ENCODE measurements around the gene FBLN1.

The FBLN1 gene

DNA sequence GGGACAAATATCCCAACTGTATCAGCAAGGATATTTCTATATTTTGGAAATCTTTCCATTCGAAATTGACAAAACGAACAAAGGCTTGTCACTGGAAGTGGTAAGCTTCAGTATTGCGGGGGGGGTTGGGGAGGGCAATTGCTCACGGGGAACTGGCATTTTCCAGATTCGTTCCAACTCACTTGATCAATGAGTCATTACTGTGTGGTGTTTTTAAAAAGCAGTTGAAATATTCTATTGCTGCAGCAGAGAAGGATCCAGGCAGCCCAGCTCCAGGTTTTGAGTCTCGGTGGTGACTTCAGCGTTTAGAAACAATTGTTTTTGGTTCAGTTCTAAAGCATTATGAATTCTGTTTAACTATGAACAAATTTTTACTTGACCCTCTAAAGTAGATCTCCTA lies 33.8 kb upstream of the FBLN1 start (continued):
- TF ChIP-seq, protein P1, sequence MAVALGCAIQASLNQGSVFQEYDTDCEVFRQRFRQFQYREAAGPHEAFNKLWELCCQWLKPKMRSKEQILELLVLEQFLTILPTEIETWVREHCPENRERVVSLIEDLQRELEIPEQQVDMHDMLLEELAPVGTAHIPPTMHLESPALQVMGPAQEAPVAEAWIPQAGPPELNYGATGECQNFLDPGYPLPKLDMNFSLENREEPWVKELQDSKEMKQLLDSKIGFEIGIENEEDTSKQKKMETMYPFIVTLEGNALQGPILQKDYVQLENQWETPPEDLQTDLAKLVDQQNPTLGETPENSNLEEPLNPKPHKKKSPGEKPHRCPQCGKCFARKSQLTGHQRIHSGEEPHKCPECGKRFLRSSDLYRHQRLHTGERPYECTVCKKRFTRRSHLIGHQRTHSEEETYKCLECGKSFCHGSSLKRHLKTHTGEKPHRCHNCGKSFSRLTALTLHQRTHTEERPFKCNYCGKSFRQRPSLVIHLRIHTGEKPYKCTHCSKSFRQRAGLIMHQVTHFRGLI (tag by site-specific recombination; IDR thresholded peaks at IDR 0.05): no peak
- TF ChIP-seq KLF8 (tag by site-specific recombination; IDR thresholded peaks at IDR 0.05) (no peak), ZSCAN23 (tag by site-specific recombination; IDR thresholded peaks at IDR 0.05) (no peak), ZFP37 (tag by site-specific recombination; IDR thresholded peaks at IDR 0.05) (no peak), ZNF677 (tag by site-specific recombination; IDR thresholded peaks at IDR 0.05) (no peak), GFI1B (tag by site-specific recombination; IDR thresholded peaks at IDR 0.05) (no peak), ZNF184 (tag by site-specific recombination; IDR thresholded peaks at IDR 0.05) (no peak), ZBTB48 (tag by site-specific recombination; IDR thresholded peaks at IDR 0.05) (no peak), ZNF266 (tag by site-specific recombination; IDR thresholded peaks at IDR 0.05; ENCODE audit: low read depth) (no peak)
- TF ChIP-seq, protein P2, sequence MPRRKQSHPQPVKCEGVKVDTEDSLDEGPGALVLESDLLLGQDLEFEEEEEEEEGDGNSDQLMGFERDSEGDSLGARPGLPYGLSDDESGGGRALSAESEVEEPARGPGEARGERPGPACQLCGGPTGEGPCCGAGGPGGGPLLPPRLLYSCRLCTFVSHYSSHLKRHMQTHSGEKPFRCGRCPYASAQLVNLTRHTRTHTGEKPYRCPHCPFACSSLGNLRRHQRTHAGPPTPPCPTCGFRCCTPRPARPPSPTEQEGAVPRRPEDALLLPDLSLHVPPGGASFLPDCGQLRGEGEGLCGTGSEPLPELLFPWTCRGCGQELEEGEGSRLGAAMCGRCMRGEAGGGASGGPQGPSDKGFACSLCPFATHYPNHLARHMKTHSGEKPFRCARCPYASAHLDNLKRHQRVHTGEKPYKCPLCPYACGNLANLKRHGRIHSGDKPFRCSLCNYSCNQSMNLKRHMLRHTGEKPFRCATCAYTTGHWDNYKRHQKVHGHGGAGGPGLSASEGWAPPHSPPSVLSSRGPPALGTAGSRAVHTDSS (tag by site-specific recombination; IDR thresholded peaks at IDR 0.05): no peak

DNA sequence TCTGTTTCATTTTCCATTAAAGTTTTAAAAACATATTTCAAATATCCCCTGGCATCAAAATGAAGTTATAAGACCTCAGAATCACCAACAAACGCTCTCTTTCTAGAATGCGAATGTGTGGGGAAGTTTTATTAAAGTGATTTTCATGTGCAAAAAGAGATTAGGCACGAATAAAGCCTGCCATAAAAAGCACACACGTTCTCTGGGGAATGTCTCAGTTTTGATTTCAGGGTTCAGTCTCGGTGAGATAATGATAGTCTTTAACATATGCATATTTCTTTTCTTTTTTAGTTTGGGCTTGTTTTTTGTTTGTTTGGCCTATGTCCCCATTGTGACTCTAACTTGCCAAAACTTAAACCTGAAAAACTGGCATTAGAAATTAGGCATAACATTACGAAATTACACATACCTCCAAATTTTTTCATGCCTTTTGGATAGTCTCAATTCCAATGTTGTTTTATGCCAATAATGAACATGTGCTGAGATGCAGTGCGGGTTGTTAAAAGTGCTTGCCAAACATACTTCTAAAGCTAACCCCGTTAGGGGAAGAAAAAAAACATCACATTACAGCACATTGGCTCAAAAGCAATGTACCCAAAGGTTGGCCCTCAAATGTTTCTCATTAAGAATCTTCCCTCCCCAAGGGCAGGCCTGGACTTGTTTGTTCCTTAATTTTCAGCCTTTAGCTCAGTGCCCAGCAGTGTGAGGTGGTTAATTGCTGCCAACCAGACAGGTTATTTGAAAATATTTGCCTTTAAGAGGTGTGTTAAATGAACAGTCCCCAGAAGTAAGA lies 33.2 kb upstream of the FBLN1 start:
- POLR2A ChIA-PET: interaction anchor here (1.4 kb wide), 1 partner anchor 153 kb away, joined by 3 read pairs; no protein-coding TSS in a partner anchor
- CTCF ChIA-PET: interaction anchor here (0.6 to 1.8 kb wide), 3 partner anchors 29 to 95 kb away, joined by 3 to 8 read pairs (median 3); no protein-coding TSS in a partner anchor
- TF ChIP-seq WT1 (tag by site-specific recombination; IDR thresholded peaks at IDR 0.05) (peak; percentile 36; the same call in 1 of the 2 replicates), GLI4 (tag by site-specific recombination; IDR thresholded peaks at IDR 0.05) (no peak), ZNF785 (tag by site-specific recombination; IDR thresholded peaks at IDR 0.05) (no peak), ZNF529 (tag by site-specific recombination; IDR thresholded peaks at IDR 0.05; ENCODE audit: insufficient replicate concordance) (no peak), MZF1 (tag by site-specific recombination; IDR thresholded peaks at IDR 0.05; ENCODE audit: borderline replicate concordance) (peak; percentile 27; the same call in 1 of the 2 replicates), TRIM28 (IDR thresholded peaks at IDR 0.05; ENCODE audit: borderline replicate concordance, low read length) (peak; percentile 91)
- TF ChIP-seq, protein P3, sequence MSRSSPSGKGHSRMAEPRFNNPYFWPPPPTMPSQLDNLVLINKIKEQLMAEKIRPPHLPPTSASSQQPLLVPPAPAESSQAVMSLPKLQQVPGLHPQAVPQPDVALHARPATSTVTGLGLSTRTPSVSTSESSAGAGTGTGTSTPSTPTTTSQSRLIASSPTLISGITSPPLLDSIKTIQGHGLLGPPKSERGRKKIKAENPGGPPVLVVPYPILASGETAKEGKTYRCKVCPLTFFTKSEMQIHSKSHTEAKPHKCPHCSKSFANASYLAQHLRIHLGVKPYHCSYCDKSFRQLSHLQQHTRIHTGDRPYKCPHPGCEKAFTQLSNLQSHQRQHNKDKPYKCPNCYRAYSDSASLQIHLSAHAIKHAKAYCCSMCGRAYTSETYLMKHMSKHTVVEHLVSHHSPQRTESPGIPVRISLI (tag by site-specific recombination; IDR thresholded peaks at IDR 0.05): peak; percentile 86
- TF ChIP-seq, protein P4, sequence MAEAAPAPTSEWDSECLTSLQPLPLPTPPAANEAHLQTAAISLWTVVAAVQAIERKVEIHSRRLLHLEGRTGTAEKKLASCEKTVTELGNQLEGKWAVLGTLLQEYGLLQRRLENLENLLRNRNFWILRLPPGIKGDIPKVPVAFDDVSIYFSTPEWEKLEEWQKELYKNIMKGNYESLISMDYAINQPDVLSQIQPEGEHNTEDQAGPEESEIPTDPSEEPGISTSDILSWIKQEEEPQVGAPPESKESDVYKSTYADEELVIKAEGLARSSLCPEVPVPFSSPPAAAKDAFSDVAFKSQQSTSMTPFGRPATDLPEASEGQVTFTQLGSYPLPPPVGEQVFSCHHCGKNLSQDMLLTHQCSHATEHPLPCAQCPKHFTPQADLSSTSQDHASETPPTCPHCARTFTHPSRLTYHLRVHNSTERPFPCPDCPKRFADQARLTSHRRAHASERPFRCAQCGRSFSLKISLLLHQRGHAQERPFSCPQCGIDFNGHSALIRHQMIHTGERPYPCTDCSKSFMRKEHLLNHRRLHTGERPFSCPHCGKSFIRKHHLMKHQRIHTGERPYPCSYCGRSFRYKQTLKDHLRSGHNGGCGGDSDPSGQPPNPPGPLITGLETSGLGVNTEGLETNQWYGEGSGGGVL (tag by site-specific recombination; IDR thresholded peaks at IDR 0.05): peak; percentile 61
- TF ChIP-seq, protein P5, sequence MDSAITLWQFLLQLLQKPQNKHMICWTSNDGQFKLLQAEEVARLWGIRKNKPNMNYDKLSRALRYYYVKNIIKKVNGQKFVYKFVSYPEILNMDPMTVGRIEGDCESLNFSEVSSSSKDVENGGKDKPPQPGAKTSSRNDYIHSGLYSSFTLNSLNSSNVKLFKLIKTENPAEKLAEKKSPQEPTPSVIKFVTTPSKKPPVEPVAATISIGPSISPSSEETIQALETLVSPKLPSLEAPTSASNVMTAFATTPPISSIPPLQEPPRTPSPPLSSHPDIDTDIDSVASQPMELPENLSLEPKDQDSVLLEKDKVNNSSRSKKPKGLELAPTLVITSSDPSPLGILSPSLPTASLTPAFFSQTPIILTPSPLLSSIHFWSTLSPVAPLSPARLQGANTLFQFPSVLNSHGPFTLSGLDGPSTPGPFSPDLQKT (IDR thresholded peaks at IDR 0.05; ENCODE audit: borderline replicate concordance, low read depth, low read length): no peak
- TF ChIP-seq, protein P6, sequence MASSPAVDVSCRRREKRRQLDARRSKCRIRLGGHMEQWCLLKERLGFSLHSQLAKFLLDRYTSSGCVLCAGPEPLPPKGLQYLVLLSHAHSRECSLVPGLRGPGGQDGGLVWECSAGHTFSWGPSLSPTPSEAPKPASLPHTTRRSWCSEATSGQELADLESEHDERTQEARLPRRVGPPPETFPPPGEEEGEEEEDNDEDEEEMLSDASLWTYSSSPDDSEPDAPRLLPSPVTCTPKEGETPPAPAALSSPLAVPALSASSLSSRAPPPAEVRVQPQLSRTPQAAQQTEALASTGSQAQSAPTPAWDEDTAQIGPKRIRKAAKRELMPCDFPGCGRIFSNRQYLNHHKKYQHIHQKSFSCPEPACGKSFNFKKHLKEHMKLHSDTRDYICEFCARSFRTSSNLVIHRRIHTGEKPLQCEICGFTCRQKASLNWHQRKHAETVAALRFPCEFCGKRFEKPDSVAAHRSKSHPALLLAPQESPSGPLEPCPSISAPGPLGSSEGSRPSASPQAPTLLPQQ (tag by site-specific recombination; IDR thresholded peaks at IDR 0.05): 0 out of 2 replicates have a peak, but pooled peaks have one; percentile 17

More for the DNA sequence above, 33.2 kb upstream of the FBLN1 start:
- Histone ChIP-seq H3K27ac (ENCODE audit: extremely low read depth, low read depth, low read length) (peak overlapping the region; percentile 45), H3K4me3 (ENCODE audit: low read depth, low read length) (no peak overlapping the region), H3K4me1 (ENCODE audit: control insufficient read depth, insufficient read depth, low read length) (peaks cover 3% of the 10 kb centered on the region; the same call in 1 of the 2 replicates), H3K36me3 (ENCODE audit: control insufficient read depth in 2 of 2, insufficient read depth in 1 of 2, low read length in 2 of 2) (no peaks in the 10 kb centered on the region), H3K9me3 (ENCODE audit: control insufficient read depth, insufficient read depth, low read depth, low read length) (no peaks in the 10 kb centered on the region)

Data from HEK293 (cell line).